Nephron progenitor cell (in vitro differentiated cells): ENCODE measurements around the gene FIGNL1.

Source experiments
- DNase-seq: peaks from one replicate; pipeline ENCODE4 v3.0.0; 2021
- H3K27ac Mint-ChIP-seq: 2 replicates; pipeline ENCODE4 v1.8.0; 2021; ENCODE audit warnings: mild to moderate bottlenecking, moderate library complexity, mixed read lengths
- H3K27me3 Mint-ChIP-seq: 2 replicates; pipeline ENCODE4 v1.8.0; 2021; ENCODE audit warnings: mild to moderate bottlenecking, low read depth, mixed read lengths; ENCODE audit not compliant: poor library complexity
- H3K36me3 Mint-ChIP-seq: 2 replicates; pipeline ENCODE4 v1.8.0; 2021; ENCODE audit warnings: low read depth, mixed read lengths
- H3K4me1 Mint-ChIP-seq: 2 replicates; pipeline ENCODE4 v1.8.0; 2021; ENCODE audit warnings: mixed read lengths
- H3K4me3 Mint-ChIP-seq: 2 replicates; pipeline ENCODE4 v1.8.0; 2021; ENCODE audit warnings: mild to moderate bottlenecking, moderate library complexity, mixed read lengths
- H3K9me3 Mint-ChIP-seq: 2 replicates; pipeline ENCODE4 v1.8.0; 2021; ENCODE audit warnings: mild to moderate bottlenecking, moderate library complexity, mixed read lengths
- CTCF ChIP-seq: fragments of 200-600 bp; sonication (generic); IDR thresholded peaks from 2 replicates; pipeline ENCODE4 v1.5.0; 2021; ENCODE audit warnings: antibody characterized with exemption

FIGNL1 gene

DNA sequence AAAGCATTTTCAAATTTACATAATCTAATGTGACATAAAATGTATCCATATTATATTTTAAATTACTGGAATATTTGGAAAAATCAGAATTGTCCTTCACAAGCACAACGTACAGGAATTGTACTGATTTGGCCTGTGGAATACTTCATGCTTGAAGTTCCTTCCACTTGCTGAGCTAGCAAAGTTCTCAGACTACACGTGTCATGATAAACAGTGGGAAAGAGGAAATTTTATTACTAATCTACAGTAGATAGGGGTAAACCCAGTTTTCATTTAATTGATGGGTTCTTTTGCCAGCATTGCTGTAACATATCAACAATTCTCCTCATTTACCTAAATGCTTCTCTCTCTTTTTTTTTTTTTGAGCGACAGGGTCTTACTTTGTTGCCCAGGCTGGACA, 45.6 kb upstream of the FIGNL1 start:
- Mint-ChIP-seq H3K9me3 (peaks cover 8% of the 10 kb centered on the region), H3K4me3 (no peak overlapping the region), H3K27me3 (peaks cover 13% of the 10 kb centered on the region), H3K27ac (no peak overlapping the region), H3K4me1 (peaks cover 24% of the 10 kb centered on the region), H3K36me3 (no peaks in the 10 kb centered on the region)
- DNase-seq = no peak
- no peak for TF ChIP-seq CTCF

DNA sequence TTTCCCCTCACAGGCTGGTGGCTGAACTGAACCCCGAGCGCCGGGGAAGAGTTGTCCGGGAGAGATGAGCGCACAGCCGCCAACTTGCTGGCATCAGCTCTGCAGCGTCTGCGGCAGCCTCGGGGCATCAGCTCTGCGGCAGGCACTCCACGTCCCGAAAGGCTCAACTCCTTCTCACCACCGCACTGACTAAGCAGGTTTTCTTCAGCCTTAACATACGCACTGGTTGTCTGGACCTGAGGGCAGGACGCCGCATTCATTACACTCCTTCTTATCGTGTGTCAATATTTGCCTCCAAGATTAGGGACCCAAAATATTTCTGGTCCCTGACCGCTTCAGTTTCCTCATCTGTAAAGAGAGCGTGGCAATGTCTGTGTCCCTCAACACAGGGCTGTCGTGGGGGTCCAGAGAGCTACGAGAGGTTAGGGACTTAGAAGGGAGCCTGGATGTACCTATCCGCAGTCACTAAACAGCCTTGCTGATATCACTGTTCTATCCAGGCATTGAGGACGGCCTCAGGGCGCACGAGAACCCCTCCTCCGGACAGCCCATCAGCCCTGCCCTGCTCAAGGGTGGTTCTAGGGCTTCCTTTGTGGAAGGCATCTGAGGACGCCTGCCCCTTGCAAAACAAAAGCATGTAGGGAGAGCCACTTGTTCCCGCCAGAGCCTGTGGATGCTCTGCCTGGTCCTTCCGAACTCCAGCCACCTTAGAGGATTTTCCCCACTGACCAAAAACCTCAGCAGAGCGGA, 42.8 kb upstream of the FIGNL1 start:
- TF ChIP-seq CTCF = no peak

GRCh38 chr7:50491943-50492342, 41.8 kb upstream of the FIGNL1 start:
- no peaks in the 10 kb centered on the region for H3K36me3 Mint-ChIP-seq
- peaks cover 15% of the 10 kb centered on the region for H3K4me1 Mint-ChIP-seq
- DNase-seq = no peak
- H3K9me3 Mint-ChIP-seq = peaks cover 33% of the 10 kb centered on the region
- H3K27ac Mint-ChIP-seq = no peak overlapping the region
- H3K27me3 Mint-ChIP-seq = peaks cover 4% of the 10 kb centered on the region
- no peak overlapping the region for H3K4me3 Mint-ChIP-seq
- TF ChIP-seq CTCF = no peak

More for the DNA sequence above, 42.8 kb upstream of the FIGNL1 start:
- no peak overlapping the region for H3K4me3 Mint-ChIP-seq
- DNase-seq = no peak
- H3K27me3 Mint-ChIP-seq = peaks cover 10% of the 10 kb centered on the region
- H3K36me3 Mint-ChIP-seq = no peaks in the 10 kb centered on the region
- no peak overlapping the region for H3K27ac Mint-ChIP-seq
- H3K9me3 Mint-ChIP-seq = peaks cover 24% of the 10 kb centered on the region
- peaks cover 24% of the 10 kb centered on the region for H3K4me1 Mint-ChIP-seq

DNA sequence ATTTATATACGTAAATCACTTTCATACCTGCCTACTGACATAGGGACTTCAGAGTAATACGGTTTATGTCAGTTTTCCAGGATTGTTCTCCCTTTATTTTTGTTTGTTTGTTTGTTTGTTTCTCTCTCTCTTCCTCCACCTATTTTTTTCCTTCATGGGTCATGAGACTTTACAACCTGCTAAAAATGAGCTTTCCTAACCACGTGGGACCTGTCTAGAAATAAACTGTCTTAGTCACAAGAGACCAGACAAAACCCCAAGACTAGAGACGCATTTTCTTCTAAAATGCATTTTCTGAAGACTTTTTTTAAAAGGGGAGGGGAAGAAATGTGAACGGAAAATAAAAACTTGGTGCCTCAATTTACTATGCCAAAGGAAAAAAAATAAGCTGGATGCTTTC, 41.1 kb upstream of the FIGNL1 start:
- Mint-ChIP-seq H3K9me3 (peaks cover 33% of the 10 kb centered on the region), H3K27ac (no peak overlapping the region), H3K4me3 (no peak overlapping the region), H3K4me1 (peaks cover 10% of the 10 kb centered on the region), H3K27me3 (peaks cover 4% of the 10 kb centered on the region), H3K36me3 (no peaks in the 10 kb centered on the region)
- no peak for TF ChIP-seq CTCF
- DNase-seq = no peak

DNA sequence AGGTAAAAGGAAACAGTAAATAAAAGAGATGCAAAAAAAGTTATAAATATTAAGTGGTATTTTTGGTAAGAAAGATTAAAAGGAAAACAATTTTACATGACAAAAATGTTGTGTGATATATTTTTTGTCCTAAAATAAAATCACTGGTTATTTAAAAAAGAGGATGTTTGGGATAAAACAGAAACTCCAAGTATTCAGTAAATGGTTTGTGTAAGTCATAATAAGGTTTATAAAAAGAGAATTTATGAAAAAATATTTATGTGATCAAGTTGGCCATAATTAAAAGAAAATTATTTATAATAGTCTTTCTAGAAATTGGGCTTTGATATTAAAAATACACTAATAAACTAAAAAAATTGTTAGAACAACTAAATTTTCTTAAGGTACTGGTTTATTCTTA, 38.2 kb upstream of the FIGNL1 start:
- peaks cover 33% of the 10 kb centered on the region for H3K9me3 Mint-ChIP-seq
- H3K27me3 Mint-ChIP-seq = no peaks in the 10 kb centered on the region
- no peak for TF ChIP-seq CTCF
- no peak overlapping the region for H3K4me3 Mint-ChIP-seq
- DNase-seq = no peak
- H3K36me3 Mint-ChIP-seq = no peaks in the 10 kb centered on the region
- H3K27ac Mint-ChIP-seq = no peak overlapping the region
- H3K4me1 Mint-ChIP-seq = peaks cover 10% of the 10 kb centered on the region

DNA sequence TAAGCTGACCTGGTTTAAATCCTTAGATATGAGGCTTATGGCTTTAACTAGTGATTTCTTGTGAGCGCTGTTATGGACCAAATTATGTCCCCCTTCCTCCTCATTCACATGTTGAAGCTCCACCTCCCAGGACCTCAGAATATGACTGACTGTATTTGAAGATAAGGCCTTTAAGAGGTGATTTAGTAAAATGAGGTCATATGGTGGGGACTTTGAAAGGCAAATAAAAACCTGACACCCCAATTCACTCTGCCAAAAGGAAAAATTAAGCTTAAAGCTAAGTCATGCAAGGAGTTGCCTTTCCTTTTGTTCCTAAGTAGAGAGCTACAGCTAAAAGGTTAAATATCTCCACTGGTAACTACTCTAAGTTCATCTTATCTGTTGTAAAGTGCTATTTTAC, 36.4 kb upstream of the FIGNL1 start:
- no peak overlapping the region for H3K27ac Mint-ChIP-seq
- no peak for DNase-seq
- no peaks in the 10 kb centered on the region for H3K27me3 Mint-ChIP-seq
- no peak overlapping the region for H3K4me3 Mint-ChIP-seq
- peaks cover 6% of the 10 kb centered on the region for H3K4me1 Mint-ChIP-seq
- no peak for TF ChIP-seq CTCF
- H3K36me3 Mint-ChIP-seq = no peaks in the 10 kb centered on the region
- H3K9me3 Mint-ChIP-seq = peaks cover 30% of the 10 kb centered on the region
